IMR-90 (cell line): ENCODE results near the gene MAML1. TPM values are rescaled to one million over a fixed set of nuclear protein-coding genes. Genes with fewer than 3 reads are reported as not detected.

ENCODE experiments used
- ATAC-seq: fragments of 200-7000 bp; cut with Tn5 transposase; 2 replicates; pipeline ENCODE4 v1.9.1; 2020; ENCODE audit warnings: low read depth, mild to moderate bottlenecking, moderate library complexity
- BruUV-seq: library from RNA; stranded (reverse); fragments of 400-500 nt; replicated peaks from 2 replicates; lab custom pipeline; 2021; lab: Mats Ljungman, UMichigan
- CTCF ChIA-PET: fragments of 300-600 bp; formaldehyde crosslinking; extraction: SDS; loops from one replicate; lab custom pipeline; 2021; ENCODE audit warnings: antibody characterized with exemption; lab: Yijun Ruan, JAX
- POLR2A ChIA-PET: fragments of 300-600 bp; sonication (Branson Sonifier 250); formaldehyde crosslinking; loops from one replicate; lab custom pipeline; 2022; ENCODE audit warnings: antibody characterized with exemption; ENCODE audit not compliant: unreplicated experiment; lab: Charles Lee
- DNase-seq: peaks from one replicate; pipeline ENCODE4 v3.0.0; 2013
- H2AFZ ChIP-seq: replicated peaks from 2 replicates; pipeline ENCODE3; 2013; ENCODE audit warnings: low read length, mild to moderate bottlenecking; ENCODE audit not compliant: poor library complexity
- H2AK5ac ChIP-seq: 2 replicates; pipeline ENCODE4 v1.6.1; 2013; ENCODE audit warnings: low read depth, low read length, inconsistent platforms
- H2AK9ac ChIP-seq: replicated peaks from 2 replicates; pipeline ENCODE3; 2013; ENCODE audit warnings: mild to moderate bottlenecking, low read depth, low read length, moderate library complexity; ENCODE audit not compliant: poor library complexity
- H2BK120ac ChIP-seq: 2 replicates; pipeline ENCODE4 v1.6.1; 2013; ENCODE audit warnings: low read depth, low read length, inconsistent platforms
- H2BK15ac ChIP-seq: 3 replicates; pipeline ENCODE4 v1.6.1; 2013; ENCODE audit warnings: low read depth, low read length, inconsistent platforms
- H2BK20ac ChIP-seq: 2 replicates; pipeline ENCODE4 v1.6.1; 2013; ENCODE audit warnings: low read depth, mild to moderate bottlenecking, inconsistent platforms, low read length, moderate library complexity
- H2BK5ac ChIP-seq: 2 replicates; pipeline ENCODE4 v1.6.1; 2013; ENCODE audit warnings: mild to moderate bottlenecking, low read depth, low read length, inconsistent platforms; ENCODE audit not compliant: poor library complexity, severe bottlenecking
- H3K14ac ChIP-seq: replicated peaks from 2 replicates; pipeline ENCODE4 v1.6.1; 2013; ENCODE audit warnings: low read depth, low read length, inconsistent platforms
- H3K18ac ChIP-seq: 2 replicates; pipeline ENCODE4 v1.6.1; 2013; ENCODE audit warnings: low read depth, low read length, control low read depth
- H3K23ac ChIP-seq: 2 replicates; pipeline ENCODE4 v1.6.1; 2013; ENCODE audit warnings: low read depth, low read length, inconsistent platforms
- H3K27ac ChIP-seq: 2 replicates; pipeline ENCODE4 v1.5.1; 2013; ENCODE audit warnings: mild to moderate bottlenecking, control low read depth, low read length; ENCODE audit not compliant: insufficient read depth
- H3K27me3 ChIP-seq: 2 replicates; pipeline ENCODE4 v1.6.1; 2013; ENCODE audit warnings: low read length; ENCODE audit not compliant: control insufficient read depth, insufficient read depth
- H3K36me3 ChIP-seq: 2 replicates; pipeline ENCODE4 v1.6.1; 2013; ENCODE audit warnings: low read length, mixed read lengths; ENCODE audit not compliant: control insufficient read depth, insufficient read depth
- H3K4ac ChIP-seq: 2 replicates; pipeline ENCODE4 v1.6.1; 2013; ENCODE audit warnings: low read depth, low read length, inconsistent platforms
- H3K4me1 ChIP-seq: 2 replicates; pipeline ENCODE4 v1.6.1; 2013; ENCODE audit warnings: low read length, mixed read lengths; ENCODE audit not compliant: control insufficient read depth, insufficient read depth
- H3K4me2 ChIP-seq: 2 replicates; pipeline ENCODE4 v1.6.1; 2013; ENCODE audit warnings: low read depth, mild to moderate bottlenecking, control low read depth, low read length, moderate library complexity
- H3K4me3 ChIP-seq: 2 replicates; pipeline ENCODE4 v1.5.1; 2013; ENCODE audit warnings: low read depth, mild to moderate bottlenecking, control low read depth, low read length, moderate library complexity; ENCODE audit not compliant: insufficient read depth
- H3K56ac ChIP-seq: 2 replicates; pipeline ENCODE4 v1.6.1; 2013; ENCODE audit warnings: low read length, inconsistent platforms; ENCODE audit not compliant: insufficient read depth; ENCODE audit errors: extremely low read depth
- H3K79me1 ChIP-seq, 2 experiments: 2 replicates each; pipeline ENCODE4 v1.6.1; 2013; ENCODE audit warnings: low read length in 2 of 2, inconsistent platforms in 1 of 2, low read depth in 1 of 2
- H3K9ac ChIP-seq: 2 replicates; pipeline ENCODE4 v1.6.1; 2013; ENCODE audit warnings: low read depth, low read length, control low read depth
- H3K9me1 ChIP-seq: 2 replicates; pipeline ENCODE4 v1.6.1; 2013; ENCODE audit warnings: low read length, inconsistent platforms; ENCODE audit not compliant: insufficient read depth
- H3K9me3 ChIP-seq: 2 replicates; pipeline ENCODE4 v1.6.1; 2013; ENCODE audit warnings: low read length; ENCODE audit not compliant: control insufficient read depth, insufficient read depth
- H4K20me1 ChIP-seq: 2 replicates; pipeline ENCODE4 v1.6.1; 2013; ENCODE audit warnings: low read length, inconsistent platforms; ENCODE audit not compliant: insufficient read depth
- H4K5ac ChIP-seq: 2 replicates; pipeline ENCODE4 v1.6.1; 2013; ENCODE audit warnings: mild to moderate bottlenecking, low read depth, low read length, control low read depth
- H4K8ac ChIP-seq, 2 experiments: 2 replicates each; pipeline ENCODE4 v1.6.1; 2013; ENCODE audit warnings: low read depth in 2 of 2, low read length in 2 of 2, control low read depth in 1 of 2, inconsistent platforms in 1 of 2
- H4K91ac ChIP-seq: 2 replicates; pipeline ENCODE4 v1.6.1; 2013; ENCODE audit warnings: low read depth, low read length, inconsistent platforms; ENCODE audit not compliant: insufficient read depth
- CEBPB ChIP-seq: IDR thresholded peaks from 2 replicates; pipeline ENCODE4 v1.6.1; 2012; ENCODE audit warnings: low read depth, low read length, improper control_type of control experiment
- CHD1 ChIP-seq: IDR thresholded peaks from 2 replicates; pipeline ENCODE4 v1.6.1; 2012; ENCODE audit warnings: low read depth, low read length, improper control_type of control experiment
- FOS ChIP-seq: fragments of 150-350 bp; IDR thresholded peaks from 2 replicates; pipeline ENCODE4 v1.6.1; 2016; ENCODE audit warnings: low read depth, low read length
- NFE2L2 ChIP-seq: fragments of 150-350 bp; IDR thresholded peaks from 2 replicates; pipeline ENCODE4 v1.6.1; 2016; ENCODE audit warnings: low read depth, mild to moderate bottlenecking, low read length
- POLR2A ChIP-seq: IDR thresholded peaks from 2 replicates; pipeline ENCODE4 v1.6.1; 2012; ENCODE audit warnings: mild to moderate bottlenecking, low read depth, low read length
- SMC3 ChIP-seq: fragments of 150-350 bp; IDR thresholded peaks from 2 replicates; pipeline ENCODE4 v1.6.1; 2016; ENCODE audit warnings: low read depth, mild to moderate bottlenecking, antibody characterized with exemption, low read length, moderate library complexity
- USF2 ChIP-seq: fragments of 150-350 bp; IDR thresholded peaks from 2 replicates; pipeline ENCODE4 v1.6.1; 2017; ENCODE audit warnings: mild to moderate bottlenecking, antibody characterized with exemption, low read length, low read depth
- WGBS, 2 experiments: methylation state at CpG; one replicate each; pipeline versions ENCODE4 v1.1.5 to v1.1.7; 2013; ENCODE audit warnings: missing lambda C conversion rate in 2 of 2; ENCODE audit not compliant: insufficient read length in 1 of 2; ENCODE audit errors: extremely low coverage in 2 of 2; 5-methylcytosine and 5-hydroxymethylcytosine counted together
- dilution Hi-C: fragments of 300-500 bp; cut with HindIII; formaldehyde crosslinking; loops from one replicate; pipeline ENCODE4 v1.14.3; 2018; ENCODE audit warnings: low sequenced_read_pairs; ENCODE audit not compliant: unreplicated experiment
- in situ Hi-C: fragments of 300-500 bp; cut with MboI; formaldehyde crosslinking; loops from 3 replicates; pipeline ENCODE4 v1.14.3; 2019; ENCODE audit warnings: low sequenced_read_pairs, inconsistent platforms, mixed read lengths
- intact Hi-C: fragments of 100-400 bp; cut with micrococcal nuclease; formaldehyde crosslinking; loops from 2 replicates; pipeline ENCODE4 v1.10.0; 2022
- polyA plus RNA-seq, 3 experiments: library from polyadenylated mRNA; depleted of rRNA; stranded (reverse); fragments of >200 nt; gene quantifications; 2 replicates each; pipeline ENCODE4 v1.2.3, GENCODE V29; 2012; ENCODE audit warnings: low replicate concordance in 1 of 3
- total RNA-seq: library from RNA; depleted of rRNA; stranded (reverse); fragments of >200 nt; gene quantifications from 2 replicates; pipeline ENCODE4 v1.2.3, GENCODE V29; 2012

Gene MAML1
- total and polyA plus RNA-seq, 2 of the 4 experiments (the other 2 are of a cell fraction), result 4.7 to 10.2 TPM

GRCh38 chr5:179798771-179799643 lies 66.4 kb downstream of the MAML1 start:
- WGBS, 2 experiments, result 98% methylated on average over 15 of the region's 36 CpGs; no CpG with 5 or more reads in 1 of the 2 experiments
- BruUV-seq, result no TSS peak

More at GRCh38 chr5:179798771-179799643, 66.4 kb downstream of the MAML1 start:
- H2BK120ac ChIP-seq, result no peak overlapping the region
- no peak overlapping the region for H4K8ac ChIP-seq
- H3K27ac ChIP-seq, result no peak overlapping the region
- no peaks in the 10 kb centered on the region for H3K27me3 ChIP-seq
- H3K9me1 ChIP-seq, result 0 out of 2 replicates have a peak, but pooled peaks cover under 1% of the 10 kb centered on the region
- H4K91ac ChIP-seq, result no peak overlapping the region
- dilution Hi-C loops (no loop called here), intact Hi-C loops (no loop called here), in situ Hi-C loops (no loop called here)
- H3K23ac ChIP-seq, result no peak overlapping the region
- H2BK5ac ChIP-seq, result no peak overlapping the region
- no peak overlapping the region for H4K5ac ChIP-seq
- H4K20me1 ChIP-seq, result peaks cover 36% of the 10 kb centered on the region
- H3K9ac ChIP-seq, result no peak overlapping the region
- H3K14ac ChIP-seq, result no peak overlapping the region
- no peak overlapping the region for H3K4me2 ChIP-seq
- no peak overlapping the region for H2BK15ac ChIP-seq
- ChIA-PET POLR2A (no interaction called here), CTCF (no interaction called here)
- no peak overlapping the region for H3K56ac ChIP-seq
- no peak overlapping the region for H3K4me3 ChIP-seq
- H3K18ac ChIP-seq, result no peak overlapping the region
- DNase-seq (no peak), ATAC-seq (no peak)
- peaks cover 15 to 41% of the 10 kb centered on the region in 2 experiments for H3K79me1 ChIP-seq
- TF ChIP-seq FOS (no peak), POLR2A (no peak), CEBPB (no peak), SMC3 (no peak), CHD1 (no peak), NFE2L2 (no peak), USF2 (no peak)
- H3K4ac ChIP-seq, result no peak overlapping the region
- no peak overlapping the region for H2AFZ ChIP-seq
- H3K36me3 ChIP-seq, result peaks cover 51% of the 10 kb centered on the region
- H3K4me1 ChIP-seq, result peaks cover 17% of the 10 kb centered on the region
- H2BK20ac ChIP-seq, result no peak overlapping the region
- no peak overlapping the region for H2AK5ac ChIP-seq
- H2AK9ac ChIP-seq, result no peak overlapping the region
- H3K9me3 ChIP-seq, result no peaks in the 10 kb centered on the region
